ENCODE results near the gene FLRT1.

DNA sequence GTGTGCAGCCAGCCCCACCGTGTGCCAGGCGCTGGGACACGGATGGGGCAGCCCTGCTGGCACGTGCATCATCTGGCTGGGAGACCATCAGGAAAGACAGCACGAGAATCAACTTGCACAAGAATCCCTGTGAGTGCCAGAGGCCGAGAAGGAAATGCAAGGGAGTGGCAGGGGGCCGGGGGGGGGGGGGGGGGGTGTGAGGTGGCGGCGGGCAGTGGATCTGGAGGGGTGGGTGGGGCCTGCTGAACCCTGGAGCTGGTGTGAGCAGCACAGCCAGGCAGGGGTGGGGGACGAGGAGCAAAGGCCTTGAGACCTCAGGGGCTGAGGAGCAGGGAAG lies 14.0 kb upstream of the FLRT1 start:
- no peak for TF ChIP-seq EZH2 (IDR thresholded peaks at IDR 0.05; ENCODE audit: low read depth)
- TF ChIP-seq, protein P1, sequence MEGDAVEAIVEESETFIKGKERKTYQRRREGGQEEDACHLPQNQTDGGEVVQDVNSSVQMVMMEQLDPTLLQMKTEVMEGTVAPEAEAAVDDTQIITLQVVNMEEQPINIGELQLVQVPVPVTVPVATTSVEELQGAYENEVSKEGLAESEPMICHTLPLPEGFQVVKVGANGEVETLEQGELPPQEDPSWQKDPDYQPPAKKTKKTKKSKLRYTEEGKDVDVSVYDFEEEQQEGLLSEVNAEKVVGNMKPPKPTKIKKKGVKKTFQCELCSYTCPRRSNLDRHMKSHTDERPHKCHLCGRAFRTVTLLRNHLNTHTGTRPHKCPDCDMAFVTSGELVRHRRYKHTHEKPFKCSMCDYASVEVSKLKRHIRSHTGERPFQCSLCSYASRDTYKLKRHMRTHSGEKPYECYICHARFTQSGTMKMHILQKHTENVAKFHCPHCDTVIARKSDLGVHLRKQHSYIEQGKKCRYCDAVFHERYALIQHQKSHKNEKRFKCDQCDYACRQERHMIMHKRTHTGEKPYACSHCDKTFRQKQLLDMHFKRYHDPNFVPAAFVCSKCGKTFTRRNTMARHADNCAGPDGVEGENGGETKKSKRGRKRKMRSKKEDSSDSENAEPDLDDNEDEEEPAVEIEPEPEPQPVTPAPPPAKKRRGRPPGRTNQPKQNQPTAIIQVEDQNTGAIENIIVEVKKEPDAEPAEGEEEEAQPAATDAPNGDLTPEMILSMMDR (conservative IDR thresholded peaks at IDR 0.05) = no peak
